Measurements from ENCODE around the gene GRIN3B. TPM values are rescaled to one million over a fixed set of nuclear protein-coding genes. Genes with fewer than 3 reads are reported as not detected.

The GRIN3B gene
- total and polyA plus RNA-seq, 10 of the 15 experiments (the other 5 are each of a cell fraction or from before 2014, with no cell fraction given): 0.15 TPM; not detected in 9

- TF ChIP-seq SMARCA5 (IDR thresholded peaks at IDR 0.05) (no peak), CHD4 (IDR thresholded peaks at IDR 0.05) (no peak), CBFB (IDR thresholded peaks at IDR 0.05; ENCODE audit: low read depth) (no peak)
Observed at GRCh38 chr19:986083-986482, 14.1 kb upstream of the GRIN3B start (continued).

- ChIA-PET RAD21 (ENCODE audit: unreplicated experiment) (no interaction called here), POLR2A (no interaction called here), SMC1A (ENCODE audit: uncharacterized antibody, unreplicated experiment) (no interaction called here), CTCF (interaction anchor here (1.2 kb wide), 1 partner anchor 64 kb away, joined by 3 read pairs; no protein-coding TSS in a partner anchor)
- H3K4me2 ChIP-seq (ENCODE audit: control insufficient read depth, insufficient read depth): no peak overlapping the region
- H3K79me2 ChIP-seq (ENCODE audit: control insufficient read depth, insufficient read depth, low read length): peaks cover 11% of the 10 kb centered on the region
- intact Hi-C loops (cut with micrococcal nuclease; ENCODE audit: unreplicated experiment) (no loop called here), in situ Hi-C loops (cut with MboI) (loop anchor here (5.0 kb wide), 2 partner anchors 131 to 216 kb away; partner anchors contain the start of gene CFD)
- no TSS peak for BruUV-seq (replicated peaks)
- no peak overlapping the region for H2AFZ ChIP-seq (ENCODE audit: control insufficient read depth, low read depth, low read length)
- ATAC-seq (no peak), DNase-seq (ENCODE audit: low read depth, low spot score) (no peak), FAIRE-seq (no peak)
- WGBS (ENCODE audit: insufficient coverage, insufficient replicate concordance, low lambda C conversion rate, missing lambda C conversion rate): 89% methylated on average over 14 of the region's 14 CpGs
- no peak overlapping the region for H3K4me3 ChIP-seq
- H3K27me3 ChIP-seq (replicated peaks in 1 of 2; ENCODE audit: control insufficient read depth in 2 of 2, insufficient read depth in 2 of 2, low read length in 1 of 2): no peaks in the 10 kb centered on the region
- H3K9ac ChIP-seq (ENCODE audit: control insufficient read depth, insufficient read depth, low read length): no peak overlapping the region
- peaks cover 11% of the 10 kb centered on the region for H3K4me1 ChIP-seq (ENCODE audit: control insufficient read depth, insufficient read depth, low read length)
- H3K27ac ChIP-seq (ENCODE audit: control insufficient read depth, insufficient read depth): no peak overlapping the region
- no peaks in the 10 kb centered on the region for H4K20me1 ChIP-seq (ENCODE audit: control insufficient read depth, insufficient read depth)
- H3K36me3 ChIP-seq (ENCODE audit: control insufficient read depth in 2 of 2, insufficient read depth in 2 of 2, low read length in 1 of 2): peaks cover 4 to 15% of the 10 kb centered on the region in 2 experiments; a peak in 3 of 4 replicates
- no peaks in the 10 kb centered on the region for H3K9me3 ChIP-seq (replicated peaks; ENCODE audit: control insufficient read depth, insufficient read depth, low read length)
- no peak for TF ChIP-seq RB1 (IDR thresholded peaks at IDR 0.05; ENCODE audit: borderline replicate concordance)
- TF ChIP-seq TCF7 (IDR thresholded peaks at IDR 0.05; ENCODE audit: borderline replicate concordance): no peak
- no peak for TF ChIP-seq MTA2 (IDR thresholded peaks at IDR 0.05; ENCODE audit: low read depth)
- no peak for TF ChIP-seq MTA3 (IDR thresholded peaks at IDR 0.05; ENCODE audit: borderline replicate concordance, low read length)
- no peak for TF ChIP-seq ZNF592 (IDR thresholded peaks at IDR 0.05)
- TF ChIP-seq SP1 (IDR thresholded peaks at IDR 0.05; ENCODE audit: low read depth, low read length): no peak
- no peak for TF ChIP-seq JUNB (IDR thresholded peaks at IDR 0.05)
- TF ChIP-seq CBFB (IDR thresholded peaks at IDR 0.05; ENCODE audit: low read depth): no peak
- TF ChIP-seq ZBTB40 (IDR thresholded peaks at IDR 0.05; ENCODE audit: borderline replicate concordance): no peak
- no peak for TF ChIP-seq NR2C2 (IDR thresholded peaks at IDR 0.05; ENCODE audit: borderline replicate concordance, control insufficient read depth, insufficient read length, low read depth)
- no peak for TF ChIP-seq BCL3 (IDR thresholded peaks at IDR 0.05; ENCODE audit: borderline replicate concordance, insufficient read depth, low read depth, low read length, poor library complexity, severe bottlenecking)
Observed at GRCh38 chr19:988081-988480, 12.1 kb upstream of the GRIN3B start.

Measured in GM12878 (cell line).